Stimulated activated CD8-positive, alpha-beta memory T cell treated with anti-CD3 and anti-CD28 coated beads, Interleukin-2, amount 100 ng/mL, for 1 hour (primary cell): ENCODE data around the gene CTR9.

ENCODE experiments used
- DNase-seq, 2 donors: peaks; one replicate each; pipeline ENCODE4 v3.0.0-alpha.2; 2020; ENCODE audit warnings: low read depth in 2 of 2

Gene CTR9

DNA sequence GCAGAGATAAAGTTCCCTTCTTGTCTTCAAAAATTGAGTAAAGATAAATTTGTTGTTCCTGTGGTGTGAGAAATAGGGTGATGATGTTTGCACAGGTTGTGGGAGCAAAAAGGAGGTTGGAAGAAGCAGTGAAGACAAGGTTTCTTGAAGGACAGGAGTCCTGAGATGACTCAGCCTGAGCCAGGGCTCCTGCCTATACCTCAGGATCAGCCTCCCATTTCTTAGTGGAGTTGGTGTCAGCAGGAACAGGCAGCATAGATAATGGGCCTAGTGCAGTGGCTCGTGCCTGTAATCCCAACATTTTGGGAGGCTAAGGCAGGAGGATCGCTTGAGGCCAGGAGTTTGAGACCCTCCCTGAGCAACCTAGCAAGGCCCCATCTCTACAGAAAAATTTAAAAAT is 29.0 kb downstream of the CTR9 start:
- DNase-seq = no peak

DNA sequence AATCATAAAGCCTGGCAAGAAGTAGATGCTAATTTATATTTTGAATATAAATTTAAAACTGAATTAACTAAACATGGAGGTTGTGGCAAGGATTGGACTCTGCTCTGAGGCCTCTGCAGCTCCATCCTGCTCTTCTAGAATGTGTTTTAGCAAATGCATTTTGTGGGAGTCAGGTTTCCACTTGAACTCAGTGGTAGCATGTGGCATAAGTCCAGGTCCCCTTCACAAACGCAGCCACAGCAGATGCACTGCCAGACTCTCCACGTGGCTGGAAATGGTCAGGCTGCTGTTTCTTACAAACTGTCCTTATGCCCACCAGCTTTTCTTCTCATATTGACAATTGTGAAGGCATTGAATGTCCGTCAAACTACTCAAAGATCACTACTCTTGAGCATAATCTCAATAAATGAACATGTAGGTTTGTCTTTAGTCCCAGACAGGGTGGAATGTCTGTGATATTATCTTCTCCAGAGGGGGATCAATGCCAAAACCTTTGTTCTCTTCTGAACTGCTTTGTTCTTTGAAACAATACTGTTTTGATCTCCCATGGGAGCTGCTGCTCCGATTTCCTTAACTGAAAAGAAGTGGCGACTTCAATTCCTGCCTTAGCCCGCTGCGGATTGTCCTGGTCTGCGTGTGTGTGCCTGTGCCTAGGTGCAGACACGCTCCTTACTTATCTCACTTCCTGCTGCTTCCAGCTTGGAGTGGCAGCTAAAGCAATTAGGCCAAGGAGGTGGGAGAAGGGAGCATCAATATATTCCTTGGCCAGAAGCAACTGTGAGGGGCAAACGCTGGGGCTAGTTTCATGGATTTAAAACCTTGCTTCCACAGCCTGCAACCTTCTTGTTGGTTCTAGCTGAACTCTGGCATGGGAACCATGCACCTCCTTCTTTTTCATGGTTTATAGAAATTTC is 33.4 kb downstream of the CTR9 start:
- DNase-seq = no peak

DNA sequence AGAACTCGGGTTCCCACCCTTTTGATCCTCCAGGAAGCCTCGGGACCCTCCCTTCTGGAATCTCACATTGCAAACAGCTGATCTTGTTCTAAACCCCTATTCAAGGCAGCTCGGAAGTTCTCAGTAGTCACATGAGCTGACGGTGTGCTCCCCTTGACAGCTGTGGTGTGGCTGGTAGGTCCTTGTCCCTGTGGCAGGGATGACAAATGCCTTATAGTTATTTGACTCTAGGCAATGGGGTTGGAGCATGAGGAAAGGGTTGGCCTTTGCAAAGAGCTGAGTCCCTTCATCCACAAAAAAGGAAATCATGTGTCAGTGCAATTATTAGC is 34.1 kb downstream of the CTR9 start:
- DNase-seq = no peak

DNA sequence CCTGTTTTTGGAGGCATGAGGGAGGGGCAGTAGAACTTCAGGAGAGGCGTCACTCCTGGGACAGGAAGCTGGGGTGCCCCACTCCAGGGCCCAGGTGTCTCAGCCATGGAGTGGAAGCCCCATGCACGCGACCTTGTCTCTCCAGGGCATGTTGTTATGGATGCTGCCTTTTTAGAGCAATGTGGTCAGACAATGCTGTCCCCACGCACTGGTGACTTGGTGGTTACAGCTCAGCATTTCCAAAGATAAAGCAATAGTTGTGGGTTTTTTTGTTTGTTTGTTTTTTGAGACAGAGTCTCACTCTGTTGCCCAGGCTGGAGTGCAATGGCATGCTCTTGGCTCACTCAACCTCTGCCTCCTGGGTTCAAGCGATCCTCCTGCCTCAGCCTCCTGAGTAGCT is 35.4 kb downstream of the CTR9 start:
- DNase-seq = no peak

DNA sequence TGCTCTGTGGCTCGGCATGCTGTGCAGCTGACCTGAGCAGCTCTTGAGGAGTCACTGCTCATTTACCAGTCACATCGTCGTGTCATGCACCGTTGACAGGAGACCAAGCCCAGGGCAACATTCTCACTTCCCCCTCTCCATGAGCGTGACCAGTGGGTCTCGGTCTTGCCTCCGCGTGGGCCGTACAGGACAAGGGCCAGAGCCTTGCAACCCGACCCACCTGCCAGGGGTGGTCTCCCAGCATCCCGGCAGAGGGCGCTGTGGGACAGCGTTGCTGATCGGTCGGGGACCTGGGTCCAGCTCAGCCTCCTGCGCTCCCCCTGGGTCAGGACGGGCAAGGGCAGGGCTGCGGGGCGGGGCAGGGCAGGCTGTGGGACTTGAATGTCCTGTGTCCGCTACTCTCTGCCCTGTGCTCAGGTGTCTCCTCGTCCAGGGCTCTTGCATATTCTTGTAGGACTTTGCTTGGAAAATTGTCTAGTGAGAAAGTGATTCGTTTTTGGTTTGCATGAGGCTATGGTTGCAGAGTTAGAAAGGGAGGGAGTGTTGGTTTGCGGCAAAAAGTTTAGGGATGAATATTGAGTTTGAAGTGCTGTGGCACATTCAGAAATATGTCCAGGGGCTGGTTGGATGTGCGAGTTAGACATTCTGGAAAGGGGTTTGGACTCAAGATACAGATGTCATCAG is 41.5 kb downstream of the CTR9 start:
- DNase-seq = peak; percentile 60 to 76

DNA sequence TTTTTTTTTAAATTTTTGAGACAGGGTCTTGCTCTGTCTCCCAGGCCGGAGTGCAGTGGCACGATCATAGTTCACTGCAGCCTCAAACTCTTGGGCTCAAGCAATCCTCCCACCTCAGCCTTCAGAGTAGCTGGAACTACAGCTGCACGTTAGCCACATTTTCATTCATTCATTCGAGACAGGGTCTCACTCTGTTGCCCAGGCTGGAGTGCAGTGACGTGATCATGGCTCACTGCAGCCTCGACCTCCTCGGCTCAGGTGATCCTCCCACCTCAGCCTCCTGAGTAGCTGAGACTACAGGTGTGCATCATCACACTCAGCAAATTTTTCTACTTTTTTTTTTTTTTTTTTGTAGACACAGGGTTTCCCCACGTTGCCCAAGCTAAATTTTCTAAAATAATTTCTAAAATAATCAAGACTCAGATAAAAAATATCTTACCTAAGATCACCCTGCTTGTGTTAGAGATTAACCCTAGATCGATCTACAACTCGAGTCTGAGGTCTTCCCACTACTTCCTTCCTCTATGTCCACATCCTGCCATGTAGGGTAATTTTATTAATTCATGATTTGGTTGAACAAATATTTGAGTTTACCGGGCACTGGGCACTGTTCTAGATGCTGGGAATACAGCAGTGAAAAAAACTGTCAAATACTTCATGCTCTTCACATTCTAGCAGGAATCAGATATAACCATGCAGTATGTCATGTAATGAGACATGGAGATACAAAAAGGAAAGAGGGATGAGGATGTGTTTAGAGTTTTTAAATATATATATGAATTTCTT is 42.6 kb downstream of the CTR9 start:
- no peak for DNase-seq

DNA sequence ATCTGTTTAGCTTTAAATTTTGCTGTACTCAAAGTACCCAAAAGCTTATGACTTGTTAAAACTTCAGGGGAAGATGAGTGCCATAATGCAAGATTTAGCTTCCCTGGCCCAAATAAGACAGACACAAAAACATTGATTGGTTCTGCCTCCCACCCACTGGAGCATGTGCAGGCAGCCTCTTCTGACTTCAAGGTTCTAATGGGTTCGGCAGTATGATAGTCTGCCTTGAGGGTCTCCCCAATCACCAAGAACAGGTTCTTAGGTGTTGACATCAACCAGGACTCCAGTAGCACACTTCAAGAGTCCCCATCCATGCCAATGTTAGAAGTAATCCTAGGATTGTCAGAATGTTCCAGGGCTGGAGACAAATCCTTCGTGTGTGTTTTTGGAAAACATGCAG is 45.1 kb downstream of the CTR9 start:
- no peak for DNase-seq

DNA sequence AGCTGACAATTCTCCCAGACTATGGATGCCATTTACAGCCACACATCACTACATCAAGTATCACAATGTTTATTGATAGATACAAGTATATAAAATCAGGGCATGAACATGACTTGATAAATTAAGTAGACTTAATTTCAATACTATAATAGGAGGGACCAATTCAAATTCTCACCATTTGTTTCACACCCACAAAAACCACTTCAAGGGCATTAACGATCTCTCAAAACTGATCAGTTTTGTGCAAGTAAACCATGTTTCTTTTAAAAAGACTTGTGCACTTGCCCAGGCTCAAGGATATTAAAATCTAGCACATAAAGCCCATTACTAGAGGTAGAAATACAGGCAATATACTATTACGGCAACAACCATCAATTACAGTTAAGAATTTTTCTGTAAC is 46.0 kb downstream of the CTR9 start:
- DNase-seq = no peak

DNA sequence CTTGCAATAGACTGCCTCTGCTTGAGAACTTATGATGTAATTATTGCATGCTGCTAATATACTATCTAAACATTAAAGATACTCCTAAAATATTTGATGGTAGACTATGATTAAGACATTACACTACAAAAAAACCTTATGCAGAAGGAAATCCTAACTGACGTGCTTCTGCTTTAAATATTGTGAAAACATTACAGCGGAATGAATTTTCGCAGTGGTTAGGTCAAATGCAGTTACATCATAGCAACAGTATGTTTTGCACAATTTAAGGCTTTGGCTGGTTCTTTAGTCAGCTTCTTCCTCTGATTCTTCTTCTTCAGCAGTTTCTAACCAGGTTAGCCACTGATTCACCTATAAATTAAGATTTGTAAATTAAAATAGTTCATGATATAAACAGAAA is 46.5 kb downstream of the CTR9 start:
- no peak for DNase-seq

DNA sequence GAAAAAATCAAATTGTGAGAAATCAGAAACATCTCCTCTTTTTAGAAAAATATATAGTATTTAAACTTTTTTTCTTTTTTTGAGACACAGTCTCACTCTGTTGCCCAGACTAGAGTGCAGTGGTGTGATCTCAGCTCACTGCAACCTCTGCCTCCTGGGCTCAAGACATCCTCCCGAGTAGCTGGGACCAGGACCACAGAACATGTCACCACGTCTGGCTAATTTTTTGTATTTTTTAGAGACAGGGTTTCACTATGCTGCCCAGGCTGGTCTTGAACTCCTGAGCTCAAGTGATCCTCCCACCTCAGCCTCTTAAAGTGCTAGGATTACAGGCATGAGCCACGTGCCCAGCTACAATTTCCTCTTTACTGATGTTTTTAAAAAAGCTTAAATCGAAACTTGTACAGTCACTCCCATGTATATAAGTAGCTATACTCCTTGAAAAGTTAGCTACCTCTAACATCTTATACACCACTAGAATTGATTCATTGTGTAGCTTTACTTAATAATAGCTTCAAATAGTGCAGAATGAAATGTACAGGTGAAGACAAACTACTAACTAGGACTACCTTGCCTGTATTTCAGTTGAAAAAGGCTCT is 47.4 kb downstream of the CTR9 start:
- no peak for DNase-seq

DNA sequence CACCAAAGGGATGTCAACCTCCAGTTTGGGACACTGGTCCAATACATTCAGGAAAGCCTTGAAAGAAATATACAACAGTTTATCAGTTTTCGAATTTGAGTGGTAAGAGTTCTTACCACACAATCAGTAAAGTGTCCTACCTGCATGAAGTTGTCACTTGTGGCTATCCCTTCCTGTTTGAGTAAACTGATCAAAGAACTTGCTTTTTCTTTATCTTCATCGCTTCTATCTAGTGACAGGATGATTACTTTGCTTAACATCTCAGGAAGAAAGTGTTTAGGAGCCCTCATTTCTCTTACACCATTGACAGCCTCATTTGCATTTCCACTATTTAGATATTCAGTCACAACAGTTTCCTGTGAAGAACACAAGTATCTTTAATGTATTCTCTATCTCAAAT is 49.2 kb downstream of the CTR9 start:
- DNase-seq = no peak

DNA sequence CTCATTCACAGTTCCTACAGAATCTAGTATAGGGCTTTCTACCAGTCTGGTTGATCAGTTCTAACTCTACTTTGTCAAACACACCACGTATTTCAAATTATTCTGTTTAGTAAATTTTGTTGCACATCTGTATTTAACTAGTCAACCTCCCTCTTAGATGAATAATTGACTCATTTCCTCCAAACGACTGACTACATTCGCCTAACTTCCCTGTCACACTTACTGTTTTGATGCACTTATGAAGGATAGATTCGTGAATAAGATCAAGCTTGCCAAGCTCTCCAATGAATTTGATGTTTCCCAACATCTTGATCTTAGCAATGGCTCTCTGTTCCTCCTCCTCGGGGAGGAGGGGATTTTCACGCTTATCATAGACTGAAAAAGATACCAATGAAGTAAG is 52.6 kb downstream of the CTR9 start:
- no peak for DNase-seq

DNA sequence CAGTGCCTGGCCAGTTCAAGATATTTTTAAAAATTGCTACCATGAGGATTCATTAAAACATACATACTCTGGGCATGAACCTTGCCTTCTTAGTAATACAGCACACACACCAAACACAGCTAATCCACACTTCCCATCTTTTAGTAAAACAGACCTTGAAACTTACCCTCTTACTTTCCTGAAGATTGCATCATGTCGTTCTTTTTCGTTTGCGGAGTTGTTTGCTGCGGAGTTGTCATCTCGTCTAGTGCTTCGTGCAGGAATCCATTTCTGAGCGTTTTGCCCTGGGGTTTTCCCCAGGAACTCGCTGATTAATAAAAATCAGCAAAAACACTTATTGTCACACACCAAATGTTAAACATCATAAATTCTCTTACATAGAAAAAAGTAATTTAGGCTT is 54.7 kb downstream of the CTR9 start:
- no peak for DNase-seq

DNA sequence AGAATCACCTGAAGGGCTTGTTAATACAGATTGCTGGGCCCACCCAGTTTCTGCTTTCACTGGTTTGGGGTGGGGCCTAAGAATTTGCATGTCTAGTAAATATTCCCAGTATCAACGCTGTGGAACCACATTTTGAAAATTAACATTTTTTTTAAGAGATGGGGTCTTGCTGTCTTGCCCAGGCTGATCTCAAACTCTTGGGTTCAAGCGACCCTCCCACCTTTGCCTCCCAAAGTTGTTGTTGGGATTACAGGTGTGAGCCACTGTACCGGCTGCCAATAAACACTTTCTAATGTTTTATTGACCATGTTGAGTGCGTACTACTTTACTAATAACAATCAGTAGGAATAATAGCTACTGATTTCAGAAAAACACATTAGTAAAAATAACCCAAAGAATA is 55.2 kb downstream of the CTR9 start:
- no peak for DNase-seq

DNA sequence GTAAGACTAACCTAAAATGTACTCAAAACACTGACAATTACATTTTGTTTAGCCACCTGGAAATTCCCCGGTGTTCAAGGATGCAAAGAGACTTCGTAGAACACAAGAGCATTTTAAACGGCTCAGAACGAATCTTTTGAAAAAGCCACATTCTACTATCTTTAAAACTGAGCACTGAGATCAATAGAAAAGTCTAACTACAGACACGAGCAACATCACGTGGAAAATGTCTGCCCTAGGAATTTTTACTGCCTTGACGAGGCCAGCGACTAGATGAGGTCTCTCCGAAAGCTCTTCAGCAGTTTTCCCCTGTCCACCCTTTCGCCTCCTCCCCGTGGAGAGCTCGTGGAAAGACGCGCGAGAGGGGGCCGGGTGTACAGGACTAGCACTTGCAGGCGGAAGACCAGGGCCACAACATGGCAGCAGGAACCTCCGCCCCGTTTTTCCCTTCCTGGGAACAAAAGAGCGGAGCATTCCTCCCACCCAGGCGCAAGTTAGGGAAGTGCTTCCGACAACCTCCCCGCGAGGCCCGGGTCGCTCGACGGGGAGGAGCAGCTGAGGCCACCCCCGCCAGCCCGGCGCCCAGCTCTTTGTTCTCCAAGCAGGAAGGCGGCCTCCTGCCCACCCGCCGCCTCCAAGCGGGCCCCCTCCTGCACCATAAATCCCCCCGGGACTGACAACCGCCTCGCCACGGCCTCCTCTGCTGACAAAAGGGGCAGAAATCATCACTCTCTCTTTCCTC is 56.6 kb downstream of the CTR9 start:
- peak; percentile 10 to 20 for DNase-seq

DNA sequence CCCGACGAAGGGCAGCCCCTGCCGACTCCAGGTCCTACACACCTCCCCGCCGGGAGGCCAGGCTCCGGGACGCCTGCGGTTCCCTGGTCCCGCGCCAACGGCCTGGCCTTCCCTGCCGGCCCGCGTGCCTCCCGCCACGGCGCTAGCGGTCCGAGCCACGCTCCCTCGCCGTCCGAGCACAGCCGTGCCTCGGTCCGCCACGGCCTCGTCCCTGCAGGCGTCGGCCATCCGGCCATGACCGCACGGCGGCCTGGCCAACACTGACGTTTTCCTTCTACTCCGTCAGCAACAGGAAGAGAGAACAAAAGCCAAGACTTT is 57.1 kb downstream of the CTR9 start:
- DNase-seq = no peak

DNA sequence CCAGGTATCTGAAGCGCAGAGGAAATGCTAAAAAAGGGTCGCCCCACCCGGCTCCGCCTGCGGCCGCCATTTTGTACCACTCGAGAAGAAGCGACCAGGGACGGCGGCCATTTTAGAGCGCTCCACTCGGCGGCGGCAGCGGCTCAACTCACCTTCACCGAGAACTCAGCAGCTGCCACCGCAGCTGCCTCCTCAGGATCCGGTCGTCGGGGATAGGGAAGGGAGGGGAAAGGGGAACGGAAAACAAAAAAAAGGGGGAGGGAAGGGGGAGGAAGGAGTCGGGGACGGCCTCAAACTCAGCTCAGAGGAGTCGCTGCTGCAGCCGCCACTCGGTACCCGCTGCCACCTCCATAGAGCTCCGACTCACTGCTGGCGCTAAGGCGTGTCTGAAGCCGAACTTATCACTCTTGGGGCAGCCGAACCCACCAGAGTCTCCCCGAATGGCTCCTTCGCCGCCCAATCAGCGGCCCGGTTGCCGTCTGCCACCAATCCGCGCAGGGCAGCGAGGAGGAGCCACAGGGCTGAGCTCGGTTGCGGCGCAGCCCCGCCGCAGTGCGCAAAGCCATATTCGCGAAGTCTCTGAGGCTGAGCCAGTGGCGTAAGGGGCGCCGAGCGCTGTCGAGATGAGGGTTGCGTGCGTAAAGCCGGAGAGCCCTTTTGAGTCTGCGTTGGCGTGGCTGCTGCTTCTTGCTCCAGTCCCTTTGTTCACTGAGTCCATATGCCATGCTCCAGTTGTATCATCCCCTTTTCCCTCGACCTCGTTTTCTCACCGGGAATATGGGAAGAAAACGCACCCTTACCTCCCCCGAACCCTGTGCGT is 57.7 kb downstream of the CTR9 start, which contains the start of gene EIF4G2:
Gene EIF4G2 (minus strand): TSS at position 374 of the 820 bp plus-strand sequence.
- DNase-seq = peak; percentile 94 to 95

DNA sequence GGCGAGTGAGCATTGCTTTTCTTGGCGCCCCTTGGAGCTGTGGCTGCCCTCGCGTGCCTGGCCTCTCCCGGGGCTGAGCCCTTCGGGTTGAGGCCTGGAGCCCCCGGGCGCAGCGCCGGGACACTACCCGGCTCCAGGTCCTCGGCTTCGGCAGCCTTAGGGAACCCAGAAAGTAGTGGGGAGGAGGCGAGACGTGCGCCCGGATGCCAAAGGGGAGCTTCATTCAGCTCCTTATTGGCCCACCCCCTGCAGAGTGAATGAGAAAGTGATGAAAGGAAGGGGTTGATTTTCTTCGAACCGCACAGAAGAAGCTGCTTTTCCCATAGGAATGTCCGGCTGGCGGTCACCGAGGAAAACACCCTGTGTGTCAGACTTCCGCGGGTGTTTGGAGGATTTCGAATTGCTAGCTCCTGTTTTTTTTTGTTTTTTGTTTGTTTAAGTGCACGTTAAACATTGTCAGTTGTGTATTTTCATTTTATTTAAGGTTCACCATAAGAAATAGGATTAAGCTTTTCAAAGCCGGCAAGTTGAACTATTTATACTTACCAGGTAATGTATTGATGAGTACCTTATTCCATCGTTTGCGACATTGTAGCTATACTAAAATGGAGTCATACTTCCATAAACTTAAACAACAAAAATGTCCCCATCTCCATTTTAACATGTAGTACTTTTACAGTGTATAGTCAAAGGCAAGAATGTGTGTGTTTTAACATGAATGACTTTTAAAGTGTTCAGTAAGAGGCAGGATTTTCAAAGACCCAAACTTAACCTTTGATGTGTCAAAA is 58.5 kb downstream of the CTR9 start:
- peak in 1 of 2 donors; percentile 10 for DNase-seq

DNA sequence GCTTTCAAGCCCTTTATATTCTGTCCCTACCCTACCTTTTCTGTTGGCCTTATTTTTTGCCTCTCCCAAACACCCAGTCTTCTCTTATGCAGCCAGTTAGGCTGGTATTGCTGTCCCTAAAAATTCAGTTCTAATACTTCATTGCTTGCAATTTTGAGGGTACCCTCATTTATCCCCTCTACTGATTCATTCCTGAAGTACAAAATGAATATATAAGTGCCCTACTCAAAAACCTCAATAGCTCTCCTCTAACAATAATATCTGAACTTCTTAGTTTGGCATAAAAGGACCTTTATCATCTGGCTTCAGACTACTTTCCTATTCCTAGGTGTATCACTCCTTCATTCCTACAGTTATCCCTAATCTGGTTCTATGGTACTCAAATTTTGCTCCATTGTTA is 62.9 kb downstream of the CTR9 start:
- DNase-seq = no peak

DNA sequence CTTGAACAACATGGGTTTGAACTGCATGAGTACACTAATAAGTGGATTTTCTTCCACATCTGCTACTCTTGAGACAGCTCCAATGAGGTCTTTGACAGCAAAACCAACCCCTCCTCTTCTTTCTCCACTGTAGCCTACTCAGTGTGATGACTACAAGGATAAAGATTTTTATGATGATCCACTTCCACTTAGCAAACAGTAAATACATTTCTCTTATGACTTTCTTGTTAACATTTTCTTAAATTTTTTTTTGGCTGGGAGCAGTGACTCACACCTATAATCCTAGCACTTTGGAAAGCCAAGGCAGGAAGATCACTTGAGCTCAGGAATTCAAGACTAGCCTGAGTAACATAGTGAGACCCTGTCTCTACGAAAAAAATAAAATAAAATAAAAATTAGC is 67.5 kb downstream of the CTR9 start:
- DNase-seq = no peak
